SK-MEL-5 (cell line): ENCODE measurements around the gene PDE4B. TPM values are rescaled to one million over a fixed set of nuclear protein-coding genes. Genes with fewer than 3 reads are reported as not detected.

ENCODE experiments used
- DNase-seq: peaks from one replicate; pipeline ENCODE4 v3.0.0-alpha.2; 2016; ENCODE audit warnings: low read depth, low spot score
- in situ Hi-C: cut with HindIII; loops from 2 replicates; pipeline ENCODE4 v1.10.0; 2016; ENCODE audit warnings: low sequenced_read_pairs, high pct_unique_total_duplicates, low pct_unique_long_range_greater_than_20kb
- total RNA-seq: library from RNA; depleted of rRNA; stranded (reverse); fragments of >200 nt; shearing (Covaris generic); gene quantifications from 2 replicates; pipeline ENCODE4 v1.2.3, GENCODE V29; 2014

Gene PDE4B
- total RNA-seq, 1 experiment from 2014 or later = 26.1 TPM

DNA sequence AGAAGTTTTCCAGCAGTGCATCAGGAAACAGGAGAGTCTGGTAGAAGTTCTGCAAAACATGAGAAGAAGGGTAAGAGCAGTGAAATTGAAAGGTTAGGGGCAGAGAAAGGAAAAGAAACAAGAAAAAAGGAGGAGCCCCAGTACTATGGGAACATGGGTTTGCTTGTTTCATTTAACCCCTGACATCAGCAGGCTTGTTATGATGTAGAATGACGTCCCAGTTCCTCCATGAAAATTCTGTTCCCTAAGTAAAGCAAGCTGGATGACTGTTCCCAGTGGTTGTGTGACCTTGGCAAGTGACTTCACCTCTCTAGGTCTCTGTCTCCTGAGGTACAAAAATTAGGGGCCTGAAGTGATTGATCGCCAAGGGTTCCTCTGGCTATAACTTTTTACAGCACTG, 472.6 kb downstream of the PDE4B start:
- in situ Hi-C loops = no loop called here
- no peak for DNase-seq

DNA sequence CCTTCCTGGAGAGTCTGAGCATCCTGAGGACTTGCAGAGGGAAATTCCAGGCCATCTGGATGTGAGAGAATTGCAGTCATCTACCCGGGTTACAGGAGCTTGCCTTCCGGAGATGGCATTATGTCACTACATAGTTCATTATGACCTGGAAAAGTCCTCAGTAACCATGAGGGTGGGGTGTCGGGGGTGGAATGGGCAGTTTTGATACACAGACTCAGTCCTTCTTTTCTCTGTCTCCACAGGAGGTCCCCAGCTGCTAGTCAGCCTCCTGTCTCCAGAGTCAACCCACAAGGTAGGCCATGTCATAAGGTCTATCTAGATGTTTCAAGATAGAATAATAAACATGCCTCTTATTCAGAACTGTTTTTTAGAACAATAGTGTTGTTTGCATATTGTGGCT, 473.1 kb downstream of the PDE4B start:
- in situ Hi-C loops = no loop called here

DNA sequence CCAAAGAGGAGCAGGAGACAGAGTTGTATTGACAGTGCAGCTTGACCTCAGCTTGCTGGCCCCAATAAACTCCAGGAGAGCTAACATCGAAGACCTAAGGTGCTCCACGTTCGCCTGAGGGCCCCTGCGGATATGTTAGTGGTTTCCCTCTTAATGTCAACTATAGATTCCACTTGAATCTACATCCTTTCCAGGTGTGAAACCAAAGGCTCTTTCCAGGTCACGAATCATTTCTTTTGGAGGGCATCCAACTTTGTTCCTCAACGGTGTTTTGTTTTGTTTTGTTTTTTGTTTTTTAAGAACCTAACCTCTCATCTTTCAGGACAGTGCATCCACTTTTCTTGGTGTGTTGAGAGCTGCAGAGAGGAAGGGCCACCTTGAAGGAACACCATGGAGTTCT, 473.7 kb downstream of the PDE4B start:
- in situ Hi-C loops = no loop called here
- no peak for DNase-seq

More for the DNA sequence above, 473.1 kb downstream of the PDE4B start:
- DNase-seq = no peak

DNA sequence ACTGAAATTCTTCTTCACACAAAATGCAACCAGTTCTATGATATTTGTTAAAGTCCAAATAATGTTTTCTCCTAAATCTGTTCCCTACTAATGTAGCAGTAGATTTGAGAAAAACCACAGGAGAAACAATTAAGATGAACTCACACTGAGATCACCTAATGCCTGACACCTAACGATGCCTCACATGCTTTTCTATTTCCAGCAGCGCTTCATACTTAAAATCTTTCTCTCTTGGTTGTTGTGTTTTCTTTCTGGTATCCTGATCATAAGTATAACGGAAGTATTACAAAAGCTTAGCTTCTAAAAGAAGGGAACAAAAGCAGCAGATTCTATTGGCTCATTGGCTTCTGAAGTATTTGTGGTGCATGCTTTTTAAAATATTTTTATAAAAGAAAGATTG, 474.1 kb downstream of the PDE4B start:
- in situ Hi-C loops = no loop called here
- DNase-seq = no peak

DNA sequence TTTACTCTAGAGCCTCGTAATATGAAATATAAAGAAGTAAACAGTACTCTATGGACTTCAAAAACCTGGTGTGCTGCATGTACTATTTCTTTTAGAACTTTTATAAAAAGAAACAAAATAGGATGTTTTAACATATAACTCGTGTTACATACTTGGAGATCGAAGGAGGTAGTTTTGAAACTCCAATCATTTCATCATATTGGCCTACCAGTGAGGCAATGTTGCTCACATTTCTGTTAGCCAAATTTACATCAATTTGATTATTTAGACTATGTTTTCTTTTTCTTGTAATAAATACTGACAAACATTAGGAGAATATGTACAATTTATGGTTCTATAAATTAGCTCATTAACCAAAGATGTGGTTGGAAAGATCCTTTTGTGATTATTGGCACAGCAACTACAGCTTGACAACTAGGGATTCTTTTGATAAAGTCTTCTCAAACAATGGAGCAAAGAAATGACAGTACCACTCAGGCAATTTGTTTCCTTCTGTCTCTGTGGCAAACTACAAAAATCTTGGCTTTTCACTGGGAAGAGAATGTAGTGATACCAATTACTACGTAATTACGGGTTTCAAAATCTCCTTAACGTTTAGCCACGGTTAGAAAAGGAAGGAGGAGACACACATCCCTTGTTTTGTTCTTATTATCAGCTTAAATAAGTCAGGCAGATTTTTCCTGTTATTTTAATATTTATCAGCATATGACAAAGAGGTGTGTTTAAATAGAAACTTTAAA, 474.7 kb downstream of the PDE4B start:
- in situ Hi-C loops = no loop called here
- no peak for DNase-seq

DNA sequence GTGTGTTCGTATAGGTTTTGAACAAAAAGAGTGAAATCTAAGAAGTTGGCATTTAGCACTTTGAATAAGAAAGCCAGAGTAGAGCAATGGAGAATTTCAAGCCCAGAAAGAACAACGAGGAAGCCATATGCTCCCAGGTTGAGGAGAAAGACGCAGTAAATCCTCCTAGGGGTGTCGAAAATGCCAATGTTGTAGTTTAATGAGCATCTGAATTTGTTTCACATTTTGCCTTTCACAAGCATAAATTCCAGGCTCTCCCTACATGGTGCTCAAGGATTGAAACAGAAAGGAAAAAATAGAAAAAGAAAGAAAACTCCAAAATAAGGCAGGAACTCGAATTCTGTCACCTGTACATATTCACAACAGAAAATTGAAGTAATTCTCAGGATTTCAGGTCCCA, 476.5 kb downstream of the PDE4B start:
- in situ Hi-C loops = no loop called here
- DNase-seq = no peak

DNA sequence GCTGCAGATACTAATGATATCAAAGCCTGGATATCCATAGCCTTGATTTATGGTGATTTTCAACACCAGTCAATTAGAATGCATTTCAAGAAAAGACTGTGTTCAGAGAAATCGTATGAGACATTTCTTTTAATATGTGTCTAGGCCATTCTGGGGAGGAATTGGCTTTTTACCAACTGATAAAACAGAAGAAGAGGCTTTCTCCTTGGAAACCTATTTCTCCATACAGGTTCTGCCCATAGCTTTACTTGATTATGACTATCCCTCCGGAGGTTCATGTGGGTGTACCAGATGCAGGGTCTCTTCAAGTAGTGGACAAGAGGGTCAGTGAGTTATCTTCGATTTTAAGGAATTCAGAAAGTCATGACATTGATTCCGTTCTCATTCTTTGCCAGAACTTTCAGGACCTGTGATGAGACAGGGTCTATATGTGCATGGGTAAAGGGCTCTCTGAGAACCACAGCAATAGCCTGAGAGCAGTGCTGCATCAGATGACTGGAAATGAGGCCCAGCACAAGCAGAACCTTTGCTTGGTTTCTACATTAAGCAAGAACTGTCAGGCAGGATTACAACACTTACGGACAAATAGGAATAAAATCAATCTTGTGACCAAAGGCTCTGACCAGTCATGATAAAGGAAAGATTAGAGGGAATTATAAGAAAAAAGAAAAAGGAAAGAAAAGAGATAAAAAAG, 477.6 kb downstream of the PDE4B start:
- in situ Hi-C loops = no loop called here
- DNase-seq = peak; percentile 64

DNA sequence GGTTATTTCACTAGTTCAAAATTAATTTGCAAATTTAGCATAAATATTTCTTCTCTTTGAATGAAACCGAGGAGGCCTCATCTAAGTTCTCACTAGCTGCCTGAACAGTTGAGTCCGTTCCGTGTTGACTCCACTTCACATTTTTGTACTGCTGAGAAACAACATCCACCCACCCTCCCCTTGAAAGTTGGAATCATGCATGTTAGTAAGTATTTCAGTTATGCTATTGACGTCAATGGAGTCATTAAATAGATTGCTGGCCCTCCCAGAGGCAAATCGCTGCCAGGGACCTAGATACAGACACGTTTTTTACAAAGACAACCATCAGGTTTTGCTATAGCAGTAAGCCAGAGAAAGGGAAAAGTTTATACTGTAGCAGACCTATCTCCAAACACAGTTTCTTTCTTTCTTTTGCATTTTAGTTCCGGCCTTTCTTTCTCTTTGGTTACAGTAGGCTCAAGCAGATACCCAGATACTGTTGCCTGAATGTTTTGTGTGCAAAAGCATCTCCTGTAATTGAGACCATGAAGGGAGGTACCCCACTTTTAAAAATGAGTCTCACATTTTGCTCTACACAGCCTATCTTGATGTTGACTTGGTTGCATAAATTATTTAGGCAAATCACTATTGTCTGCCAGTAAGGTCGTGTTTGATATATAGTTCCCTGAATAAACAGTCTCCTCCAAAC, 478.7 kb downstream of the PDE4B start:
- in situ Hi-C loops = no loop called here
- peak; percentile 97 for DNase-seq

DNA sequence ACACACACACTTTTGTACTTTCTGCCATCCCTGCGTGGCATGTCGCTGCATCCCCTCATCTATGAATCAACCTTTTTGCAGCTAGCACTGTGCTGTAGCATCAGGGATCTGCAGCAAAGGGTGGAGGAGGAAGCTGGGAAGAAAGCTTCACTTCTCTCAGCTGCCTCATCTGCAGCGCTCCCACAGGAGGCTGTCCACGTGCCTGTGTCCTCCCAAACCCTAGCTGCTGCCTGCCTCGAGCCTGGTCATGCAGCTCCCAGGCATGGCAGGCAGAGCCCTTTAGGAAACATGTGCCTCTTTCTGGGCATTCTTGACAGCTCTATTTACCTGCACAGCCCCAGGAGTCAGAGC, 479.2 kb downstream of the PDE4B start:
- DNase-seq = peak; percentile 79
- in situ Hi-C loops = no loop called here

DNA sequence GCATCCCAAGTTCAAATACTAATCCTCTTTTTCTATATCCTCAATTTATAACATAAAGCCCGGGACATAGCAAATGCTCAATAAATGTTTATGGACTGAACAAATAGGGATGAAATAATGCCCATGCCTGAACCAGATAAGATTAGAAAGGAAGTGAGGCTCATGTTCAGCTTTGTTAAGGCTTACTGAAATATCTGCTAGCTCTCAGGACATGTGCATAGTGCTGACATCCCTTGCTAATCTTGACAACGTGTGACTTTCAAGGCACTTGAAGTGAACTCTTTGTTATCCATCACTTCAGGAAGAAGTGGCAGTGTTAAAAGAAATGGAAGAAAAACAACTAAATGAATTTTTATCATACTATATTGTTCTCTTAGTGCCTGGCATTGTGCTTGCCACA, 481.0 kb downstream of the PDE4B start:
- in situ Hi-C loops = no loop called here

DNA sequence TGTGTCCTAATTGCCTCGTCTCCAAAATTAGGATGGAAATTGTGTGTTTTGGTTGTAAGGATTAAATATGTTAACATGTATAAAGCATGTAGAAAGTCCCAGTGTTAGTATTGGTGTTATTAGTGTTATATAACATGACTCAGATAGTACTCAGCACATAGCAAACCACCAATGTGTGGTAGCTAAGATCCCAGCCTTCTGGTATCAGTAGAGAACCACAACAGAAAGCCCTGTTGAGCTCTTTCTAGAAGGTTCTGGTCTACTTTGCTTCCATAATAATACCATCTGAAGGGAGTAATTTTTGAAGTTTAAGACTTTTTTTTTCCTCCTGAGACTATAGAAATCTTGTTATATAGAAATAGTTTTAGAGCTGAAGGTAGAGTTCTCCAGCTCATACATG, 481.9 kb downstream of the PDE4B start:
- in situ Hi-C loops = no loop called here
- no peak for DNase-seq

More for the DNA sequence above, 481.0 kb downstream of the PDE4B start:
- no peak for DNase-seq

DNA sequence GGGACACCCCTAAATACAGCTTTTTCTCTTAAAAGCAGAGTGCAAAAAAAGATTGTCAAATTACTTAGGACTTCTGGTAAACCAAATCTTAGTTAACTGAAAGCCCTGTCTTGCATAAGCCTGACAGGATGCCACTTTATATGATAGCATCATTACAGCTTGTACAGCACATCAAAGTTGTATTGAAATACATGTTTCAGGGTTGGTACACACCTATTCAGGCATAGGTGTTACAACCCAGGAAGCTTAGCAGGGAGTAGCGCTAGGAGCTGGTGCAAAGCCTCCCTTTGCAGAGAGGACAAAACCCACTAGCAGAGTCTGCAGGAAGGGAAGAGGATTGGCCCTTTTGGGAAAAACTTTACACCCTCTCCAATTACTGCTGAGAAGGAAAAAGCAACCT, 482.4 kb downstream of the PDE4B start:
- in situ Hi-C loops = no loop called here
- no peak for DNase-seq

DNA sequence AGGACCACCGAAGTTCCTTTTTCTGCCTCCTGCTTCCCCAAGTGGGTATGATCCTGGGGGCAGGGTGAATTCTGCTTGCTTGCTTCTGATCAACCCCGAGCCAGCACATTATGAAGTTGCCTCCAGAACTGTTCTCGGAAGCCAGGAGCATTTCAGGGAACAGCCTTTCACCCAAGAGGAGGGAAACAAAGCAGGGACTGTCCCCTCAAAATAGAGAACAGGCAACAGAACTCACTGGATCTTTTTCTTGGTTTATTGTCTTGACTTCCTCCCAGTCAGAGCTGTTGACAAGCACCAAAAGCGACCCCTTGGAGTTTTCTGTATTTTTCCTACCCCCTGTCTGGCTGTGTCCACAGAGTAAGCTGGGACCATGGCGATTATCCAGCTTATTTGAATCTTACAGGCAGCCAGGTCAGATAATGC, 482.9 kb downstream of the PDE4B start:
- DNase-seq = no peak
- in situ Hi-C loops = no loop called here

DNA sequence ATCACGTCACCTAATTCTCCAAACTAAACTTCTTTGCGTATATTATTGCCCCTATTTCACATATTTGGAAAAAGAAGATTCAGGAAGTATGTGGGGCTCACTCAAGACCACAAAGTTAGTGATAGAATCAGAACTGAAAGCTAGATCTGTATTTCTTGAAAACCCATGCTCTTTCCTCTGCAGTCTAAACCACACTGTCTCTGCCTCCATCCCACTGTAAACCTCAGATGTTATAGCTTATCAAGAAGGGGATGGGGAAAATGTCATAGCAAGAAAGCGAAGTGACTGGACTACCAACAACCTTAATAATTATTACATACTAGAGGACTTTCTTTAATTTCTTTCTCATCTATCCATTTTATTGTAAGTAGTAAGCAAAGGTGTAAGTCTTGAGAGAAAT, 483.5 kb downstream of the PDE4B start:
- in situ Hi-C loops = no loop called here
- DNase-seq = no peak

DNA sequence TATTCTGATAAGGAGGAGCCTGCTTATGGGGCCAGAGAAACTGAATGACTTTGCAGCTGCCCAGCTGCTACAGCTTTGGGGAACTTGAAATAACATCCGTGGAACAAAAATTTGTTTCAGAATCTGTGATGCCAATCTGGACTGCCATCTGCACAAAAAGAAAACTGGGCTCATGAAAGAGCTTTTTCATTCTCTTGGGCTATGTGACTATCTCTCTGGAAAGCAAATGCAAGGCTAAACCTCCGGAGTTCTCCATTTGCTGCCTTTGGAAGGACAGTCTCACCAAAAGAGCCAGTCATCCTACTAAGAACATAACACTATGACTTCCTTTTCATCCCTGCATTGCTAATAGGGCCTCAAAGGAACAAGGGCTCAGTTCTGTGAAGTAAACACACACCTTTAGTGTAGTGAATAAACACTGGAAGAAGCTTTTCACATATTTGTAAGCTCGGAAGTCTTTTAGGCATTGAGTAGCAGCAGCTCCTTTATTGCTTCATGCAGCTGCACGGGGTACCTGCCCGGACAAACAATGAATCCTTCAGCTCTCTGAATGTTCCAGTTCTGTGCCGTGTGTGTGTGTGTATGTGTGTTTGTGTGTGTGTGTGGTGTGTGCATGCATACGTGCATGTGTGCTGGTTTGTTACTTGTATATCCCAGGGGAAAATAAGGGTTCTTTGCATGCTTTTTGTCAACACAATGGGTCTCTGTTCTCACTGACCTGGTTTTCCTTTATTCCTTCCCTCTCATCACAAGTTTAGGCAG, 485.7 kb downstream of the PDE4B start:
- in situ Hi-C loops = no loop called here
- peak; percentile 91 for DNase-seq

DNA sequence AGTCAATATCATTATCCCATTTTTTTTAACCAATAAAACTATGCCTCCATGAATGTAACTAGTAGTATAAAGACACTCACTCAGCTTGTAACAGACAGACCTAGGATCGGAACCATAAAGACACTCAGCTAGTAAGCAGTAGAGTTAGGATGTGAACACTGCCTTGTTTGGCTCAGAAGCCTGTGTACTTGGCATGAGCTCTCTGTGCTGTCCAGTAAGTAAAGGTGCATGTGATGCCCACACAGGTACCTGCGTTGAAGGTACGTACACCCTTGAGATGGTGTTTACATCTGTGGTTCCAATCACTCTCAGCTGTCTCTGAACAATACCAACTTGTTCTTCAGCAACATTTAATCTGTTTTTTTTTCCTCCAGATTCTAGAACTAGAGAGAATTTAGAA, 489.1 kb downstream of the PDE4B start:
- DNase-seq = no peak
- in situ Hi-C loops = no loop called here

DNA sequence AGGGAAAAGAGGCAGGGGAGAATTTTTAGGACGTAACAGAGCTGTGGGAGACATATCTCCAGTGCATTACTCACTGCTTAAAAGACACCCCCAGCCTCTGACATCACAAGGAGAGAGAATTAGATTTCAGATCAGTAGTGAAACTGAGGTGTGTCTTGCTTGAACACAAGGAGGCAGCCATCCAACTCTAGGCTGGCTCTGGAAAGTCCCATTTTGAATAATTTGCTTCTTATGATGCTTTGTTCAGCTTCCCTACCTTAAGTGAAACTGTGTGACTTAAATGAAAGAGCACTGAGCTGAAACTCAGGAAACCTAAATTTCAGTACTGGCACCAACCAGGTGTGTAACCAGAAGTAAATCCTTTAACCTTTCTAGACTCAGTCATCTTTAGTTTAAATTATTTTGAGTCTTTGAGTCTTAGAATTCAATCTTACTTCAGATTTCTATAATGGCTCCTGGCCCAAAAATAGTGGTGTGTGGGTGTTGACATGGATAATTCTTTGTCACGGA, 489.7 kb downstream of the PDE4B start:
- DNase-seq = peak; percentile 47
- in situ Hi-C loops = no loop called here
